Endothelial cell of umbilical vein (primary cell): ENCODE measurements around the gene ZNF714. TPM values are rescaled to one million over a fixed set of nuclear protein-coding genes. Genes with fewer than 3 reads are reported as not detected.

Experiments
- Bru-seq: library from RNA; stranded (reverse); fragments of 400-500 nt; gene quantifications from one replicate; lab custom pipeline; 2021; lab: Mats Ljungman, UMichigan
- BruChase-seq, 2 experiments: library from RNA; stranded (reverse); fragments of 400-500 nt; gene quantifications; one replicate each; lab custom pipeline; 2021; lab: Mats Ljungman, UMichigan
- BruUV-seq: library from RNA; stranded (reverse); fragments of 400-500 nt; replicated peaks from 2 replicates; lab custom pipeline; 2021; lab: Mats Ljungman, UMichigan
- CTCF ChIA-PET: fragments of 300-600, 350-600 bp; sonication (Branson Sonifier 250); formaldehyde crosslinking; loops from one replicate; lab custom pipeline; 2021; ENCODE audit warnings: antibody characterized with exemption, inconsistent platforms; lab: Charles Lee
- POLR2A ChIA-PET: fragments of 300-600, 350-600 bp; sonication (Branson Sonifier 250); formaldehyde crosslinking; loops from one replicate; lab custom pipeline; 2021; ENCODE audit warnings: antibody characterized with exemption, inconsistent platforms; lab: Charles Lee
- DNase-seq: peaks from one replicate; pipeline ENCODE4 v3.0.0-alpha.2; 2011; ENCODE audit warnings: low read depth, low spot score
- FAIRE-seq: peaks from 2 replicates; lab custom pipeline; 2011; peaks lifted over from hg19 to GRCh38; lab: Jason Lieb, UNC
- H2AFZ ChIP-seq: 2 replicates; pipeline ENCODE4 v1.6.0; 2012; ENCODE audit warnings: low read depth, low read length, control low read depth, inconsistent platforms
- H3K27ac ChIP-seq: 2 replicates; pipeline ENCODE4 v1.5.1; 2011; ENCODE audit warnings: low read depth, mild to moderate bottlenecking, control low read depth, low read length, moderate library complexity; ENCODE audit not compliant: insufficient read depth
- H3K27me3 ChIP-seq, 2 experiments: 2 replicates each; pipeline versions ENCODE4 v1.6.0 to v1.6.1; 2011; ENCODE audit warnings: low read length in 2 of 2, mixed read lengths in 1 of 2; ENCODE audit not compliant: control insufficient read depth in 2 of 2, insufficient read depth in 2 of 2
- H3K36me3 ChIP-seq, 2 experiments: 2 replicates in 1 of 2; 3 replicates in 1 of 2; pipeline ENCODE4 v1.5.1; 2011; ENCODE audit warnings: low read length in 2 of 2, mild to moderate bottlenecking in 1 of 2, moderate library complexity in 1 of 2; ENCODE audit not compliant: control insufficient read depth in 2 of 2, insufficient read depth in 2 of 2; ENCODE audit errors: extremely low read depth in 1 of 2
- H3K4me1 ChIP-seq: 3 replicates; pipeline ENCODE4 v1.5.1; 2011; ENCODE audit warnings: mild to moderate bottlenecking, low read length; ENCODE audit not compliant: control insufficient read depth, insufficient read depth; ENCODE audit errors: extremely low read depth
- H3K4me2 ChIP-seq: 2 replicates; pipeline ENCODE4 v1.6.1; 2011; ENCODE audit warnings: low read length, control low read depth, mixed read lengths; ENCODE audit not compliant: insufficient read depth
- H3K4me3 ChIP-seq, 3 experiments: fragments of 200-600 bp in 1 of 3; sonication (generic), shearing (Covaris generic) in 1 of 3; replicated peaks in 1 of 3; 2 replicates each; pipeline ENCODE4 v1.5.1; 2011 to 2016; ENCODE audit warnings: control low read depth in 3 of 3, low read length in 3 of 3, mild to moderate bottlenecking in 2 of 3, inconsistent platforms in 1 of 3, low read depth in 1 of 3, moderate library complexity in 1 of 3; ENCODE audit not compliant: insufficient read depth in 1 of 3
- H3K79me2 ChIP-seq: 2 replicates; pipeline ENCODE4 v1.6.0; 2012; ENCODE audit warnings: low read length, inconsistent platforms; ENCODE audit not compliant: control insufficient read depth, insufficient read depth
- H3K9ac ChIP-seq: replicated peaks from 2 replicates; pipeline ENCODE3; 2011; ENCODE audit warnings: low read length, control low read depth; ENCODE audit not compliant: insufficient read depth; ENCODE audit errors: extremely low read depth
- H3K9me1 ChIP-seq: replicated peaks from 3 replicates; pipeline ENCODE4 v1.6.0; 2011; ENCODE audit warnings: mild to moderate bottlenecking, low read length; ENCODE audit not compliant: control insufficient read depth, insufficient read depth; ENCODE audit errors: extremely low read depth
- H3K9me3 ChIP-seq: replicated peaks from 2 replicates; pipeline ENCODE4 v1.5.1; 2012; ENCODE audit warnings: low read length, inconsistent platforms; ENCODE audit not compliant: control insufficient read depth, insufficient read depth
- H4K20me1 ChIP-seq: replicated peaks from 2 replicates; pipeline ENCODE3; 2011; ENCODE audit warnings: mild to moderate bottlenecking, low read length; ENCODE audit not compliant: control insufficient read depth, insufficient read depth; ENCODE audit errors: extremely low read depth
- EZH2 ChIP-seq: IDR thresholded peaks from 2 replicates; pipeline ENCODE4 v1.6.1; 2012; ENCODE audit warnings: borderline replicate concordance, low read depth, mild to moderate bottlenecking, moderate library complexity, low read length, inconsistent platforms; ENCODE audit not compliant: severe bottlenecking
- FOS ChIP-seq: IDR thresholded peaks from 2 replicates; pipeline ENCODE4 v1.6.1; 2011; ENCODE audit warnings: mild to moderate bottlenecking, low read length, moderate library complexity, borderline replicate concordance; ENCODE audit not compliant: insufficient read depth
- GATA2 ChIP-seq: IDR thresholded peaks from 2 replicates; pipeline ENCODE4 v1.7.0; 2011; ENCODE audit warnings: low read depth, mild to moderate bottlenecking, moderate library complexity, mixed read lengths, low read length; ENCODE audit not compliant: insufficient read length, insufficient read depth
- JUN ChIP-seq: IDR thresholded peaks from 2 replicates; pipeline ENCODE4 v1.6.1; 2011; ENCODE audit warnings: borderline replicate concordance, low read depth; ENCODE audit not compliant: insufficient read length, insufficient read depth
- MYC ChIP-seq: IDR thresholded peaks from one replicate; pipeline ENCODE4 v1.6.1; 2011; ENCODE audit warnings: mild to moderate bottlenecking, low read depth, low read length
- POLR2A ChIP-seq: IDR thresholded peaks from 2 replicates; pipeline ENCODE4 v1.6.1; 2012; ENCODE audit warnings: low read depth, mild to moderate bottlenecking, control low read depth, low read length
- POLR2AphosphoS5 ChIP-seq: IDR thresholded peaks from 2 replicates; pipeline ENCODE4 v1.6.1; 2012; ENCODE audit warnings: low read depth, mild to moderate bottlenecking, control low read depth, low read length, moderate library complexity; ENCODE audit not compliant: insufficient read depth
- dilution Hi-C: fragments of 300-500 bp; cut with MboI; formaldehyde crosslinking; loops from one replicate; pipeline ENCODE4 v1.15.0; 2019; ENCODE audit warnings: low sequenced_read_pairs; ENCODE audit not compliant: extremely low pct_ligation_motif_present
- intact Hi-C: fragments of 100-400 bp; cut with micrococcal nuclease; formaldehyde crosslinking; loops from one replicate; pipeline ENCODE4 v1.10.0; 2022
- long read RNA-seq: library from polyadenylated mRNA; stranded (forward); transcript quantifications from one replicate; pipeline ENCODE4 v2.0.0, GENCODE V29; 2021
- polyA minus RNA-seq, 3 experiments: library from RNA; depleted of rRNA, polyadenylated mRNA; stranded (reverse); fragments of >200 nt; gene quantifications; 1 replicate in 1 of 3; 2 replicates in 2 of 3; pipeline ENCODE4 v1.2.3, GENCODE V29; 2011
- polyA plus RNA-seq, 4 experiments: library from polyadenylated mRNA; depleted of rRNA in 3 of 4; stranded (reverse) in 3 of 4; unstranded in 1 of 4; fragments of >200 nt; gene quantifications; 2 replicates each; pipeline versions ENCODE4 v1.2.1 to v1.2.3, GENCODE V29; 2011 to 2012; ENCODE audit warnings: missing spikeins in 1 of 4
- total RNA-seq: library from RNA; stranded (reverse); gene quantifications from 2 replicates; pipeline ENCODE4 v1.2.3, GENCODE V29; 2021
- TF ChIP-seq, protein P1 (sequence below): IDR thresholded peaks from 2 replicates; pipeline ENCODE4 v1.6.1; 2011; ENCODE audit not compliant: insufficient read depth, insufficient read length
- TF ChIP-seq, protein P2 (sequence below), 2 donors: IDR thresholded peaks; 1 replicate in 1 of 2; 2 replicates in 1 of 2; pipeline ENCODE4 v1.5.1; 2011; ENCODE audit warnings: low read length in 2 of 2, mild to moderate bottlenecking in 2 of 2, moderate library complexity in 2 of 2, control low read depth in 1 of 2, inconsistent platforms in 1 of 2, low read depth in 1 of 2; ENCODE audit not compliant: insufficient read depth in 1 of 2; ENCODE audit errors: extremely low read depth in 1 of 2

The ZNF714 gene
- total RNA-seq (11.2 and 15.0 TPM in 2 replicates), polyA plus RNA-seq (3.2 and 3.4 TPM in 2 replicates), polyA minus RNA-seq (5.3 and 8.8 TPM in 2 replicates), Bru-seq, nascent RNA (percentile 86 among the genes with signal in this experiment), BruChase-seq, experiment 1, labeled RNA remaining after a 6-hour chase (percentile 72 among the genes with signal in this experiment), BruChase-seq, experiment 2, labeled RNA remaining after a 2-hour chase (percentile 81 among the genes with signal in this experiment)
- 4.1 and 4.7 TPM in 2 replicates for polyA plus RNA-seq (2011; cell fraction: cytosol; rRNA removed)
- polyA plus RNA-seq (2011; cell fraction: nucleus; rRNA removed): 10.0 and 13.0 TPM in 2 replicates
- 4.9 and 7.3 TPM in 2 replicates for polyA plus RNA-seq (2012)
- 19.4 TPM for polyA minus RNA-seq (2011; cell fraction: cytosol; rRNA and poly(A)+ RNA removed)
- 8.8 and 16.6 TPM in 2 replicates for polyA minus RNA-seq (2011; cell fraction: nucleus; rRNA and poly(A)+ RNA removed)
- long read RNA-seq, full-length matches to known transcripts: 1 of 8 reads
- long read RNA-seq, partial matches to known transcripts: 1 of 8 reads
- long read RNA-seq, other reads (novel, unspliced or antisense): 6 of 8 reads

DNA sequence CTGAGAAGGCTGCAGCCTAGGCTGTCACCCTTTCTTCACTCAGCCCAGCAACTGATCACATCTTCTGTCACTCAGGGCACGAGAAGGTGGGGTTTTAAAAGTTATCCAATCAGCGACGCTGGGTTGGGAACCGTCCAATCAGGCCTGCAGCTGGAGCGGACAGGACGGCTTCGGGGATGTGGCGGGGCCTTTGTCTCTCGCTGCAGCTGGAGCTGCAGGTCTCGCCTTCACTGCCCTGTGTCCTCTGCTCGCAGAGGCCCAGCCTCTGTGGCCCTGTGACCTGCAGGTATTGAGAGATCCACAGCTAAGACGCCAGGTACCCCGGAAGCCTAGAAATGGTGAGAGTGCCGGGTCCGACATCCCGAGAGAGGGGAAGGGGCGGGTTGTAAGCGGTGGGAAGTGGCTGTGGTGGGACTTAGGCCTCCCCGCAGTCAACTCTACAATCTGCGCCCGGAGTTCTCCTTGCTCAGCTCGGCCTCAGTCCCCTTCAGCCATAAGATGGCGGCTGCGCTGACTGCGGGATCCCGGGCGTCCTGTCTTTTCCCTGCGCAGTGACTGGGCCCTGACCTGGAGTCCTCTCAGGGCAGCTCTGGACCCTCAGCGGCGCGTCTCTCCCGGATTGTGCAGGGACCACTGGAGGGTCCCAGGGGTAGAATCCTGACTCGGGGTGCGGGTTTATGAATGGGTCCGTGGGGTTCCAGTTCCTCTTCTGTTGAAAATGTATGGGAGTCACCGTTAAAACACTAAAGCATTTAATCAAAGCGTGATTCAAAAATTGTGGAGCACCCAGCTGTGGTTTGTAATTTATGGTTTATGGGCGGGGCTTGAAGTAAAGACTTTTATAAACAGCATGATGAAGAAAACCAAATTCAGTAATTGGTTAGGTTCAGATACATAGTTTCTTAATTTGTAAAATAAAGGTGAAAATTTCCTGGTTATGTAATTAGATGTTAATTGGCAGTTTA is at the start of gene ZNF714:
TSS of gene ZNF714 (plus strand) at position 193 of the 965 bp plus-strand sequence. CDS start 16,066 bp downstream, outside the sequence.
- Histone ChIP-seq H2AFZ (peak within 1 kb of the TSS; percentile 92), H3K27me3 (no peaks in the 10 kb centered on the region), H3K4me1 (no peaks in the 10 kb centered on the region), H3K4me3 (peak within 1 kb of the TSS; percentile 61 to 70 (median 69)), H3K9ac (peak within 1 kb of the TSS; percentile 82), H3K9me3 (no peaks in the 10 kb centered on the region), H3K79me2 (peaks cover 19% of the 10 kb centered on the region), H3K36me3 (no peaks in the 10 kb centered on the region), H3K9me1 (no peaks in the 10 kb centered on the region), H3K27ac (peak within 1 kb of the TSS; percentile 53), H4K20me1 (no peaks in the 10 kb centered on the region), H3K4me2 (peak within 1 kb of the TSS; percentile 71)
- ChIA-PET CTCF (interaction anchor here (1.0 kb wide), 1 partner anchor 60 kb away, joined by 4 read pairs; the partner anchor contains the start of gene ZNF431), POLR2A (no interaction called here)
- BruUV-seq: TSS peak; percentile 26
- intact Hi-C loops: loop anchor here (2.0 kb wide), 1 partner anchor 61 kb away; the partner anchor contains the start of gene ZNF430
- TF ChIP-seq, protein P1, sequence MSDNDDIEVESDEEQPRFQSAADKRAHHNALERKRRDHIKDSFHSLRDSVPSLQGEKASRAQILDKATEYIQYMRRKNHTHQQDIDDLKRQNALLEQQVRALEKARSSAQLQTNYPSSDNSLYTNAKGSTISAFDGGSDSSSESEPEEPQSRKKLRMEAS: no peak
- TF ChIP-seq EZH2 (no peak), GATA2 (no peak), POLR2AphosphoS5 (peak; percentile 38), MYC (no peak), POLR2A (peak; percentile 66), FOS (no peak), JUN (no peak)
- TF ChIP-seq, protein P2, sequence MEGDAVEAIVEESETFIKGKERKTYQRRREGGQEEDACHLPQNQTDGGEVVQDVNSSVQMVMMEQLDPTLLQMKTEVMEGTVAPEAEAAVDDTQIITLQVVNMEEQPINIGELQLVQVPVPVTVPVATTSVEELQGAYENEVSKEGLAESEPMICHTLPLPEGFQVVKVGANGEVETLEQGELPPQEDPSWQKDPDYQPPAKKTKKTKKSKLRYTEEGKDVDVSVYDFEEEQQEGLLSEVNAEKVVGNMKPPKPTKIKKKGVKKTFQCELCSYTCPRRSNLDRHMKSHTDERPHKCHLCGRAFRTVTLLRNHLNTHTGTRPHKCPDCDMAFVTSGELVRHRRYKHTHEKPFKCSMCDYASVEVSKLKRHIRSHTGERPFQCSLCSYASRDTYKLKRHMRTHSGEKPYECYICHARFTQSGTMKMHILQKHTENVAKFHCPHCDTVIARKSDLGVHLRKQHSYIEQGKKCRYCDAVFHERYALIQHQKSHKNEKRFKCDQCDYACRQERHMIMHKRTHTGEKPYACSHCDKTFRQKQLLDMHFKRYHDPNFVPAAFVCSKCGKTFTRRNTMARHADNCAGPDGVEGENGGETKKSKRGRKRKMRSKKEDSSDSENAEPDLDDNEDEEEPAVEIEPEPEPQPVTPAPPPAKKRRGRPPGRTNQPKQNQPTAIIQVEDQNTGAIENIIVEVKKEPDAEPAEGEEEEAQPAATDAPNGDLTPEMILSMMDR (IDR thresholded peaks at IDR 0.05; ENCODE audit: extremely low read depth in 1 of 2, insufficient read depth in 1 of 2, low read depth in 1 of 2, low read length in 2 of 2): no peak
- peak; percentile 94 for DNase-seq
- peak; percentile 98 for FAIRE-seq
- dilution Hi-C loops: no loop called here
